Progenitor cell of endocrine pancreas (in vitro differentiated cells): ENCODE data around the gene KIF16B. TPM values are rescaled to one million over a fixed set of nuclear protein-coding genes. Genes with fewer than 3 reads are reported as not detected.

Experiments
- DNase-seq: peaks from one replicate; pipeline ENCODE4 v3.0.0; 2021; ENCODE audit warnings: low spot score; ENCODE audit not compliant: unreplicated experiment
- H3K27ac Mint-ChIP-seq: 2 replicates; pipeline ENCODE4 v1.8.0; 2021; ENCODE audit warnings: mild to moderate bottlenecking, moderate library complexity, mixed read lengths
- H3K27me3 Mint-ChIP-seq: 2 replicates; pipeline ENCODE4 v1.8.0; 2021; ENCODE audit warnings: mixed read lengths
- H3K36me3 Mint-ChIP-seq: 2 replicates; pipeline ENCODE4 v1.8.0; 2022; ENCODE audit warnings: mixed read lengths; ENCODE audit not compliant: insufficient read depth
- H3K4me1 Mint-ChIP-seq: 2 replicates; pipeline ENCODE4 v1.8.0; 2021; ENCODE audit warnings: low read depth, mixed read lengths
- H3K4me3 Mint-ChIP-seq: 2 replicates; pipeline ENCODE4 v1.8.0; 2021; ENCODE audit warnings: low read depth, mild to moderate bottlenecking, moderate library complexity, mixed read lengths
- H3K9me3 Mint-ChIP-seq: 2 replicates; pipeline ENCODE4 v1.8.0; 2021; ENCODE audit warnings: low read depth, mixed read lengths
- CTCF ChIP-seq: fragments of 200-600 bp; sonication (generic); IDR thresholded peaks from one replicate; pipeline ENCODE4 v1.5.0; 2021; ENCODE audit warnings: antibody characterized with exemption, mild to moderate bottlenecking; ENCODE audit not compliant: unreplicated experiment
- total RNA-seq: library from RNA; stranded (reverse); gene quantifications from 2 replicates; pipeline ENCODE4 v1.2.1, GENCODE V29; 2021

The KIF16B gene
- total RNA-seq, 1 donor from 2014 or later = 10.8 TPM

- TF ChIP-seq CTCF = no peak
- H3K36me3 Mint-ChIP-seq = peaks cover 2% of the 10 kb centered on the region
Observed at GRCh38 chr20:16224836-16225235, 348.4 kb downstream of the KIF16B start.

GRCh38 chr20:16222859-16223411 is 350.3 kb downstream of the KIF16B start:
- Mint-ChIP-seq H3K9me3 (peaks cover 5% of the 10 kb centered on the region), H3K27me3 (peaks cover 3% of the 10 kb centered on the region), H3K4me1 (no peaks in the 10 kb centered on the region), H3K4me3 (no peak overlapping the region), H3K27ac (no peak overlapping the region), H3K36me3 (no peaks in the 10 kb centered on the region)
- no peak for DNase-seq
- no peak for TF ChIP-seq CTCF

More at GRCh38 chr20:16224836-16225235, 348.4 kb downstream of the KIF16B start:
- no peak overlapping the region for H3K27ac Mint-ChIP-seq
- DNase-seq = no peak
- no peak overlapping the region for H3K4me3 Mint-ChIP-seq
- peaks cover 8% of the 10 kb centered on the region for H3K9me3 Mint-ChIP-seq
- H3K27me3 Mint-ChIP-seq = no peaks in the 10 kb centered on the region
- H3K4me1 Mint-ChIP-seq = no peaks in the 10 kb centered on the region

Other genes with a start within 250 kb of the KIF16B start
- 66.0 and 67.2 TPM in 2 replicates for gene SNRPB2, start 156.6 kb upstream of the KIF16B start, total RNA-seq
- not detected in 2 replicates for gene OTOR, start 174.9 kb upstream of the KIF16B start, total RNA-seq